ENCODE data around the gene SGCA. TPM values are rescaled to one million over a fixed set of nuclear protein-coding genes. Genes with fewer than 3 reads are reported as not detected.

SGCA gene
- total and polyA plus RNA-seq, 2 of the 13 experiments (the other 11 are each of a cell fraction or from before 2014, with no cell fraction given) = not detected

- TF ChIP-seq ZBTB2 (CRISPR knock-in tag; IDR thresholded peaks at IDR 0.05; ENCODE audit: low read depth) (no peak), HNF4A (CRISPR knock-in tag; IDR thresholded peaks at IDR 0.05) (peak; percentile 69), ZNF44 (CRISPR knock-in tag; IDR thresholded peaks at IDR 0.05) (no peak), ZUFSP (CRISPR knock-in tag; IDR thresholded peaks at IDR 0.05; ENCODE audit: borderline replicate concordance) (no peak), ZSCAN29 (CRISPR knock-in tag; conservative IDR thresholded peaks at IDR 0.05) (no peak), ZNF781 (CRISPR knock-in tag; IDR thresholded peaks at IDR 0.05; ENCODE audit: borderline replicate concordance, not compliant biosample characterization) (no peak), HOXA5 (CRISPR knock-in tag; IDR thresholded peaks at IDR 0.05) (no peak), KAT2B (IDR thresholded peaks at IDR 0.05; ENCODE audit: borderline replicate concordance, low read depth, low read length) (no peak), ZSCAN30 (CRISPR knock-in tag; IDR thresholded peaks at IDR 0.05) (no peak), IKZF4 (CRISPR knock-in tag; IDR thresholded peaks at IDR 0.05; ENCODE audit: borderline replicate concordance, low read depth, not compliant biosample characterization) (no peak), HINFP (CRISPR knock-in tag; IDR thresholded peaks at IDR 0.05; ENCODE audit: low read depth) (no peak), CBX1 (IDR thresholded peaks at IDR 0.05; ENCODE audit: low read depth) (no peak), POLR2AphosphoS2 (IDR thresholded peaks at IDR 0.05; ENCODE audit: low read depth, low read length) (no peak), TEAD3 (CRISPR knock-in tag; optimal IDR thresholded peaks at IDR 0.05; ENCODE audit: borderline replicate concordance) (no peak), FOXM1 (CRISPR knock-in tag; IDR thresholded peaks at IDR 0.05) (no peak), RCOR2 (CRISPR knock-in tag; IDR thresholded peaks at IDR 0.05) (no peak), NFRKB (IDR thresholded peaks at IDR 0.05) (no peak), ZNF335 (CRISPR knock-in tag; IDR thresholded peaks at IDR 0.05) (no peak)
- TF ChIP-seq, protein P1, sequence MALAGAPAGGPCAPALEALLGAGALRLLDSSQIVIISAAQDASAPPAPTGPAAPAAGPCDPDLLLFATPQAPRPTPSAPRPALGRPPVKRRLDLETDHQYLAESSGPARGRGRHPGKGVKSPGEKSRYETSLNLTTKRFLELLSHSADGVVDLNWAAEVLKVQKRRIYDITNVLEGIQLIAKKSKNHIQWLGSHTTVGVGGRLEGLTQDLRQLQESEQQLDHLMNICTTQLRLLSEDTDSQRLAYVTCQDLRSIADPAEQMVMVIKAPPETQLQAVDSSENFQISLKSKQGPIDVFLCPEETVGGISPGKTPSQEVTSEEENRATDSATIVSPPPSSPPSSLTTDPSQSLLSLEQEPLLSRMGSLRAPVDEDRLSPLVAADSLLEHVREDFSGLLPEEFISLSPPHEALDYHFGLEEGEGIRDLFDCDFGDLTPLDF (CRISPR knock-in tag; IDR thresholded peaks at IDR 0.05) = no peak
- TF ChIP-seq, protein P2, sequence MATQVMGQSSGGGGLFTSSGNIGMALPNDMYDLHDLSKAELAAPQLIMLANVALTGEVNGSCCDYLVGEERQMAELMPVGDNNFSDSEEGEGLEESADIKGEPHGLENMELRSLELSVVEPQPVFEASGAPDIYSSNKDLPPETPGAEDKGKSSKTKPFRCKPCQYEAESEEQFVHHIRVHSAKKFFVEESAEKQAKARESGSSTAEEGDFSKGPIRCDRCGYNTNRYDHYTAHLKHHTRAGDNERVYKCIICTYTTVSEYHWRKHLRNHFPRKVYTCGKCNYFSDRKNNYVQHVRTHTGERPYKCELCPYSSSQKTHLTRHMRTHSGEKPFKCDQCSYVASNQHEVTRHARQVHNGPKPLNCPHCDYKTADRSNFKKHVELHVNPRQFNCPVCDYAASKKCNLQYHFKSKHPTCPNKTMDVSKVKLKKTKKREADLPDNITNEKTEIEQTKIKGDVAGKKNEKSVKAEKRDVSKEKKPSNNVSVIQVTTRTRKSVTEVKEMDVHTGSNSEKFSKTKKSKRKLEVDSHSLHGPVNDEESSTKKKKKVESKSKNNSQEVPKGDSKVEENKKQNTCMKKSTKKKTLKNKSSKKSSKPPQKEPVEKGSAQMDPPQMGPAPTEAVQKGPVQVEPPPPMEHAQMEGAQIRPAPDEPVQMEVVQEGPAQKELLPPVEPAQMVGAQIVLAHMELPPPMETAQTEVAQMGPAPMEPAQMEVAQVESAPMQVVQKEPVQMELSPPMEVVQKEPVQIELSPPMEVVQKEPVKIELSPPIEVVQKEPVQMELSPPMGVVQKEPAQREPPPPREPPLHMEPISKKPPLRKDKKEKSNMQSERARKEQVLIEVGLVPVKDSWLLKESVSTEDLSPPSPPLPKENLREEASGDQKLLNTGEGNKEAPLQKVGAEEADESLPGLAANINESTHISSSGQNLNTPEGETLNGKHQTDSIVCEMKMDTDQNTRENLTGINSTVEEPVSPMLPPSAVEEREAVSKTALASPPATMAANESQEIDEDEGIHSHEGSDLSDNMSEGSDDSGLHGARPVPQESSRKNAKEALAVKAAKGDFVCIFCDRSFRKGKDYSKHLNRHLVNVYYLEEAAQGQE (IDR thresholded peaks at IDR 0.05; ENCODE audit: borderline replicate concordance in 1 of 2, low read depth in 1 of 2, low read length in 2 of 2) = no peak
Observed at GRCh38 chr17:50133028-50133768, 32.6 kb upstream of the SGCA start (continued).
